ENCODE data around the gene CDH23.

CDH23 gene

DNA sequence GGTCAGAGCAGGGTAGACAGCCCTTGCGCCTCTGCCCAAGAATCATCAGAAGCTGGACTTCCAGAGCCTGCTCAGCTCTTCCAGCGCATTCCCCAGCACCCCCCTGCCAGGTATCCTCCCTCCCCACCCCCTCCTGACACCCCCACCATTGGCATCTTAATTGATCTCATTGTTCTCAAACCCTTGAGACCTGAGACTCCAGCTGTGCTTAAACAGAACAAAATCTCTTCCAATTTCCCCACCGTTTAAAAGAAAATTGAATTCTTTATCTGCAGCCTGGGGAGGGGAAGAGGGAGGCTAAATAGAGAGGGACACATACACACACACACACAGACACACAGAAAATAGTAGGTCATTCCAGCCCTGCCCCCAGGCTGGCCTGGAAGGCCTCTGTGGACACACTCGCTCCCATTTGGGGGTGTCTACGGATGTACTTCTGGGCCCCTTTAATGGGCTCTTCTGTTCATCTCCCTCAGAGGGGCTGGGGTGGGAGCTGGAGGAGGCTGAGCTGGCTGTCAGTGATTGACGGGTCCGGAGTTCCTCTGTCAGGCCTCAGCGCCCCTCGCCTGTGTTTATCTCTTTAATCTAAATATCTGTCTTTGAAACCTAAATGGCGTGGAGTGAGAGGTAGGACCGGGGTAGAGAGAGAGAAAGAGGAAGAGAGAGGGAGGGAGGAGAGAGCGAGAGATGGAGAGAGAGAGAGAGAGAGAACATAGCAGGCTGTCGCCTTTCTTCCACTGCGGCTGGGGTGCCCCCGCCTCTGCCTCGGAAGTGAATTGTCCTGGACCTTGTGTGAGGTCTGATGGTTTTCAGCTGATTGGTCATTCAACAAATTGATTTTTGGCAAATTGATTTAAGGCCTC is 261.1 kb downstream of the CDH23 start:
- peak; percentile 15 for DNase-seq (ENCODE audit: low spot score)

DNA sequence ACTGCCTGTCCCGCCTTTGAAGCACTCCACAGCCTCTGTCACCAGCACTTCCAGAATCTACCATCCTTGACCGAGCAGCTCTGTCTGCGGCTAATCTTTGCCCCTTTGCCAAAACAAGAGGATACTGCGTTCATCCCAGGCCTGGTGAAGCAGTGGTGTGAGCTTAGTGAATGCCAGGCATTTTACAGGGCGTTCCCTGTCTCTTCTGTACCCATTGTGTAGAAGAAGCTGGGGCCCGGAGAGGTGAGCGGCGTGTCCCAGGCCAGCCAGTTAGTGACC is 261.7 kb downstream of the CDH23 start:
- peak; percentile 19 for DNase-seq (ENCODE audit: low spot score)

DNA sequence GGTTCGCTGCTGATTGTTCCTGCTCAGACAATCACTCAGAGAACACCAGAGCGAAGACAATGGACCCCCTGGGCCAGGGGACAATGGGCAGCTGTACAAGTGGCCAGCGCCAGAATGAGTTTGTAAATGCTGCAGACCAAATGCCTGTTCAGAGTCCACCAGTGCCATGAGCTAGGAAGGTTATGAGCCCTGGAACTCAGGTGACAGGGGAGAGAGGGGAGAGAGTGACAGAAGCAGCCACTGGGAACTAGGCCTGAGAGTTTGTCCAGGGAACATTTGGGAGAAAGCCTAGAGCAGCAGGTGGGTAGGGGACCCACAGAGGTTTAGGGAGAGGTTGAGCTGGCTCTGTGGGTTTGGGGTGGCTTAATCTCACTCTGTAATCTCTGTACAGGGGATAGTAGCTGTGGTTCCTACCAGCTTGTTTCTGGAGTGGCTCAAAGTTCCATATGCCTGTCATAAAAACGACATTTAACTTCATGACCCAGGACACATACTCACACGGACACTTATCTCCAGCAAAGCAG is 262.5 kb downstream of the CDH23 start:
- DNase-seq (ENCODE audit: low spot score) = no peak

DNA sequence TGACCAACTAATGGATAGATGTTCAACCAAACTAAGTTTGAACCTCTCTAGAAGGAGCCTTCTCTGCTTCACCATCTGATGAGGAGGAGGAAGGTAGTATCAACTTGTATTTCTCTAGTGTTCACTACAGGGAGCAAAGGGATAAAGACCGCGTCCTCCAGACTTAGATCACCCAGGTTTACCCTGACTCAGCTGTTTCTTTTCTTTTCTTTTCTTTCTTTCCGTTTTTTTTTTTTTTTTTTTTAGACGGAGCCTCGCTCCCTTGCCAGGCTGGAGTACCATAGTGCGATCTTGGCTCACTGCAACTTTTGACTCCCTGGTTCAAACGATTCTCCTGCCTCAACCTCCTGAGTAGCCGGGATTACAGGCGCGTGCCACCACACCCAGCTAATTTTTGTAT is 263.0 kb downstream of the CDH23 start:
- no peak for DNase-seq (ENCODE audit: low spot score)

DNA sequence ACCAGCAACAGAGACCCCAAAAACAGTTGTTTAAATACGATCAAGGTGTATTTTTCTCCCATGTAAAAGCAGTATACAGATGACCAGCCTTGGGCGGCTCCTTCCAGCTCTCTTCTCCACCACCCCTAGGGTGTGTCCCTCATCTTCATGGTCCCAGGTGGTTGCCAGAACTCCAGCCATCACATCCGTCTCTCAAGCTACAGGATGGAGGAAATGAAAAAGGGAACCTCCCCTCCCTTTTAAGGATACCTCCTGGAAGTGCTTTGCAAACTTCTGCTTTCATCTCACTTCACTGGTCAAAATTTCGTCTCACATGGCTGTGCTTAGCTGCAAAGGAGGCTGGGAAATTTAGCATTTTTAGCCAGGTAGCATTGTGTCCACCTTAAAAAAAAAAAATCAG is 263.6 kb downstream of the CDH23 start:
- no peak for DNase-seq (ENCODE audit: low spot score)

DNA sequence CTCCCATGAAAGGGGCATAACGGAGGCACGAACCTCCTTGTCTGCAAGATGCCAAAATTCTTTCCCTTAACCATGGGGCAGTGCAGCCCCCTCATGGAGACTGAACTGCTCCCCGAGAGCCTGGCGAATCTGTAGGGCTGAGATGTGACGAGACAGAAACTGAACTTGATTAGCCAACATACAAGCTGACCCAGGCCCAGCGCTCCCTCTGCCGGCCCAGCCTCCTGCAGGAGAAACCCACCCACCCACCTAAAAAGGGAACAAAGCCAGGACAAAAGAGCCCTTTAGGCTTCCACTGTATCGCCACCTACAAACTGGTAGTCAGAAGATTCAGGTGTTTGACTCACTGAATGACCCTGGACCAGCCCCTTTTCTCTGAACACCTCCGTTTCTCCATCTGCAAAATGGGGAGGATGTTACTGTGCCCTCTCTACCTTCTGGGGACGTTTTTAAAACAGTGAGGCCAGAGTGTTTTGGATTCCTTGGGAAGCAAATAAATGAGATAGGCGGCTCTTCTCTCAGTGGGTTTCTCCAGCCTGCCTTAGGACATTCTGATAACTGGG is 264.4 kb downstream of the CDH23 start:
- no peak for DNase-seq (ENCODE audit: low spot score)

DNA sequence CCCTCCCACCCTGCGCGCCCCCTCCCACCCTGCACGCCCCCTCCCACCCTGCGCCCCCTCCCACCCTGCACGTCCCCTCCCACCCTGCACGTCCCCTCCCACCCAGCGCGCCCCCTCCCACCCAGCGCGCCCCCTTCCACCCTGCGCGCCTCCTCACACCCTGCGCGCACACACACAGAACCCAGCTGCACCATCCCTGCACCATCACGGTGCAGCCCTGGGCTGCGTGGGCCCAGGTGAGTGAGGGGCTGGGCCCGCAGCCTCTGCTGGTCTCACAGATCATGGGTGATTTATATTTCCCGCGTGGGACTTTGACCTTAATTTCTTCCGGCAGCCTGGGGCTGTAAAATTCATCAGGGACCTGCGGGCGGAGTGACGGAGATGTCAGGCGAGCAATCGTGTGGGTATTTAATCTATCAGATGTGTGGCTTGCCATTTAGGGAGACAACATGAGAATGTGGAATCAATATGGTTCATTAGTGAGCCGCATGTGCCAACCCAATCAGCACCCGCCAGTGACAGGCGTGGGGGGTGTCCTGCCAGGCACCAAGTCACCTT is 265.1 kb downstream of the CDH23 start:
- DNase-seq (ENCODE audit: low spot score) = no peak

DNA sequence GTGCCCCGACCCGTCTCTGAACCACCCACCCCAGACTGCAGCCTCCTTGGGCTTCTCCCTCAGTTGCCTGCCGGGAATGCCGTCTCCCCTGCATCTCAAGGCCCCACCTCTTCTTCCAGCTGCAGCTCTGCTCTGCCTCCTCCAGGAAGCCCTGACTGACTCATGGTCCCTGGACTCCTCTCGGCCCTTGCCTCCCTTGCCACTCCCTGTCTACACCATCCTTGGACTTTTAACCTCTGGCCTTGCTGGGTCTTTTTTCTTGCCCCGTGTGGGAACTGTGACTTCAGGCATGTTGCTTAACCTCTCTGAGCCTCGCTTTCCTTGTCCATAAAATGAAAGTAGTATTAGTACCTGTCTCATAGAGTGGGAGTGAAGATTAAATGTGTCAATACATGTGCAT is 266.6 kb downstream of the CDH23 start:
- no peak for DNase-seq (ENCODE audit: low spot score)

DNA sequence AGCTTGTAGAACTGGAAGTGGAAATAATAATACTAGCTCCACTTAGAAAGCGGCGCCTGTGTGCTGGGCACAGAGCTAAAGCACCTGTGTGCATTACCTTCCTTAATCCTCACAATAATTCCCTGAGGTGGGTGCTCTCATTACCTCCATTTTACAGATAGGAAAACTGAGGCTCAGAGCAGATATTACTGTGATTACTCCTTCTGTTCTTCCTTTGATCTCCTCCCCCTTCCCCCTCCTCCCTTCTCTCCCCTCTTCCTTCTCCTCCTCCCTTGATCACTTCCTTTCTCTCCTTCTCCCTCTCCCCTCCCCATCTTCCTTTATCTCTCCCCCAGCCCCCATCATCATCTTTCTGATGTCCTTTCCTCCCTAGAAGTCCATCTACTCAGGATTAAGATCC is 267.9 kb downstream of the CDH23 start:
- DNase-seq (ENCODE audit: low spot score) = no peak

DNA sequence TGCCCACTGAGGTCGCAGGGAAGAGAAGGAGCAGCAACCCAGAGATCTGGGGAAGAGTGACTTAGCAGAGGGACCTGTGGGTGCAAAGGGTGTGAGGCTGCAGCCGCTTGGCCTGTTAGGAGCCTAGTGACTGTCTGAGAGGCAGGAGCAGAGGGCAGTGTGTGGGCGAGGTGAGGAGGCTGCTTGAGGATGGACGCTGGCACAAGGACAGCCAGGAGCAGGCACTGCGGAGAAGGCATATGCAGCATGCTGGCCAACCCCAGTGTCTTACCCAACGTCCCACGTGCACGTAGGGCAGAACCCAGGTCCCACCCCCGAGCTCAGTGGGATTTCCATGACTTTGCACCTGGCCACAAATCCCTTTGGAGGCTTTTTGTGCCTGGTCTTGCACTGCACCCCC is 268.7 kb downstream of the CDH23 start:
- no peak for DNase-seq (ENCODE audit: low spot score)

DNA sequence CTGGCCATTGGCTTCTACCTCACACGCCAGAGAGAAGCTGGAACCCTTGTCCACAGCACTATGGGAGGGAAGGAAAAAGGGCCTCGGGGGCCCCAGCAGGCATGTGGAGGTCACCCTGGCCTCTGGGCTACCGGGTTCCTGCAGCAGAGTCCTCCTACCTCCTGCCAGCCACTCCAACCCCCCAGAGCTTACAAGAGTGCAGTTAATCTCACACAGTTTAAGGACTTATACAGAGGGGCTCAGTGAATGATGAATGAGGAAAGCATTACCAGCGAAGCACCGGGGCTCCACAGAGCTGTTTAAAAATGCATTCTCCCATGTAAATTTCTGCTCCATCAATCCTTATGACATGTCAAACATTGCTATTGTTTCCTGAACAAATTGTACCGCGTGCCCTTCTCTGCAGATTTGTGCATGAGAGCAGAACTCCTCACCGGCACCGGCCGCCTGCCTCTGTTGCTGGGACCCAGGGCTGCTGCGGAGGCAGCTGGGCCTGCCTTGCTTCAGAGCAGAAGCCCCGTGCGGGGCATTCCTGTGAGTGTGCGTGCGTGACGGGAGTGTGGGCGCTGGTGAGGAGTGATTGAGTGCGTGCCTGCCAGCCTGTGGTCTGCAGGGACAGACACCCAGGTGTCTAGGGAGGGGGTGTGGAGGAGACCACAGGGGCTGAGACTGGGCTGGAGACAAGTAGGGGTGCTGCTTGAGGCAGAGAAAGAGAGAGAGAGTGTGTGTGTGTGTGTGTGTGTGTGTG is 270.1 kb downstream of the CDH23 start:
- DNase-seq (ENCODE audit: low spot score) = no peak

DNA sequence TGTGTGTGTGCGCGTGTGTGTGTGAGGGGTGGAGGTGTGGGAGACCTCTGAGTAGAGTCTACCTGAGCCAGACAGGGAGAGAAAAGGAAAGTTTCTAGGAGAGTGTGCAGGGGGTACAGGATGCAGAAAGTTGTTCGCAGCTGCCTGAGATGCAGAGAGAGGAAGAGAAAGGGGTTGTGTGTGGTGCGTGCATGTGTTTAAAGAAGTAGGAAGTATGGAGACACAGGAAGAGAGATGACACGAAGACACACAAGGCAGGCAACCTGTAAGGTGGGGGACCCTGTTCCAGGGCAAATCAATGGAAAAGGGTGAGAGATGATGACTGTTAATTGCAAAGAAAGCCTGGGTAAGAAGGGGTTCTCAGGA is 270.6 kb downstream of the CDH23 start:
- DNase-seq (ENCODE audit: low spot score) = no peak

DNA sequence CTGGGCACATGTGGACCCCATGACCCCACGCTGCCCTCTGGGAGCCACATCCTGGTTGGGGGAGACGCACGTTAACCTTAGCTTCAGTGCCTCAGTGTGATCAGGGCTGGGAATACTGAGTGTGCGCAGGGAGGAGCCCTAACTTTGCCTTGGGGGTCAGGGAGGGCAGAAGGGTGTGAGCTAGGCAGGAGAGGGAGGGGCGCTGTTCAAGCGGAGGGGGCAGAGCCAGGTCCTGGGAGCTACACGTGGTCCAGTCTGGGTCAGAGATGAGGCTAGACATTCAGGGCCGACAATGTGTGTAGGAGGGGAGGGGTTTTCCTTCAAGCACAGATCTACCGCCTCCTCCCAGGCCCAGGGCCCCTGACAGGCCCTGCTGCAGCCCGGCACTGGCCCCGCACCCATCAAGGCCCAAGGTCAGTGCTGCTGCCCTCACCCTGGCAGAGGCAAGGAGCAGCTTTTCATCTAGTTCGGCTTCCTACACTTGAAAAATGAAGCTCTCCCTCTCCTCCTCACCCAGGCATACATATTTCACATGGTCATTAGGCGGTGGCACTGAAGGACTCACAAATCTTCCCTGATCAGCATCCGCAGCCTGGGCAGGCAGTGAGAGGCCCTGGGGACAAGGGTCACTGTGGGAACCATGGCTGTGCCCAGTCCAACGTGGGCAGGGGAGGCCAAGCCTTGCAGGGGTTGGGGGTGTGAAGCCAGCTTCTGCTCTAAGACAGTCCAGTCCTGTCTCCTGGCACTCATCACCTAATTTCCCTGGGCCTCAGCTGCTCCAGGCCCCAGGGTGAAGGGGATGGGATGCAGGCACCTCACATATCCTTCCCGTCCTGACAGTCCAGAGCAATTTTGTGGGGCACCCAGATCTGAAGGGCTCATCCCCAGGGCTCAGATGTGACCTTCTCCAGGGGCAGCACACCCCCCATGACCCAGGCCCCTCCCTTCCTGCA is 275.6 kb downstream of the CDH23 start:
- no peak for DNase-seq (ENCODE audit: low spot score)

DNA sequence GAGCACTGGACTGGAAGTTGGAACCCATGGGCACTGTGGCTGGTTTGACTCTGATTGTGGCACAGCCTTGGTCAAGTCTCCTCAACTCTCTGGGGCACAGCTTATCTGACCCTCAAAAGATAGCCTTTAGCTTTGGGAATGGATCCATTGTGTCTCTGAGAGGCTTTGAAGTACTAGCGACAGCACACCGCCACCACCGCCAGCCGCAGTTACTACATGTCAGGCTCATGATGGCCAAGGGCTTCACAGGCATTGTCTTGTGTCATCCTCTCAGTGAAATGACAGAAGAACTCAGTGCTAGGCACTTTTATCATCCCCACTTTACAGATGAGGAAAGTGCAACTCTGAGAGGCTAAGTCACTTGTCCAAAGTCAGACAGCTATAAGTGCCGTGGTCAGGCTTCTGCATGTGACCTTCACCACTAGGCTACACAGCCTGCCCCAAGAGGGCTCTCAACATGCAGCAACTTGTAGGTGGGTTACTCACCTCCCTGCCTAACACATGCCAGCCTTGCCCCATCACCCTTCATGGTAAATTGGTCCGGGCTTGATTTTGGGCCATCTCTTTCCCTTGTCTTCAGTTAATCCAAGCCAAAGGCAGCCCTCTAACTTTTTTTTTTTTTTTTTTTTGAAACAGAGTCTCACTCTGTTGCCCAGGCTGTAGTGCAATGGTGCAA is 278.7 kb downstream of the CDH23 start:
- no peak for DNase-seq (ENCODE audit: low spot score)

DNA sequence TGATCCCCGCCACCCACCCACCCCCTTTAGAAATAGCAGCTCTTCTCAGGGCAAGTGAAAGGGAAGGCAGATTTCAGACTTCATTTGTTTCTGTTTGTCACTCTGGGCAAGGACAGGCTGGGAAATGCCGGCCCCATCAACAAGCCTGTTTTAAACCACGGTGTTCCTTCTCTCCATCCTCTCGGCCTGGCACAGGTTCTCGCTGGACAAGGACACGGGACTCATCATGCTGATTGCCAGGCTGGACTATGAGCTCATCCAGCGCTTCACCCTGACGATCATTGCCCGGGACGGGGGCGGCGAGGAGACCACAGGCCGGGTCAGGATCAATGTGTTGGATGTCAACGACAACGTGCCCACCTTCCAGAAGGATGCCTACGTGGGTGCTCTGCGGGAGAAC is 280.5 kb downstream of the CDH23 start:
- no peak for DNase-seq (ENCODE audit: low spot score)

DNA sequence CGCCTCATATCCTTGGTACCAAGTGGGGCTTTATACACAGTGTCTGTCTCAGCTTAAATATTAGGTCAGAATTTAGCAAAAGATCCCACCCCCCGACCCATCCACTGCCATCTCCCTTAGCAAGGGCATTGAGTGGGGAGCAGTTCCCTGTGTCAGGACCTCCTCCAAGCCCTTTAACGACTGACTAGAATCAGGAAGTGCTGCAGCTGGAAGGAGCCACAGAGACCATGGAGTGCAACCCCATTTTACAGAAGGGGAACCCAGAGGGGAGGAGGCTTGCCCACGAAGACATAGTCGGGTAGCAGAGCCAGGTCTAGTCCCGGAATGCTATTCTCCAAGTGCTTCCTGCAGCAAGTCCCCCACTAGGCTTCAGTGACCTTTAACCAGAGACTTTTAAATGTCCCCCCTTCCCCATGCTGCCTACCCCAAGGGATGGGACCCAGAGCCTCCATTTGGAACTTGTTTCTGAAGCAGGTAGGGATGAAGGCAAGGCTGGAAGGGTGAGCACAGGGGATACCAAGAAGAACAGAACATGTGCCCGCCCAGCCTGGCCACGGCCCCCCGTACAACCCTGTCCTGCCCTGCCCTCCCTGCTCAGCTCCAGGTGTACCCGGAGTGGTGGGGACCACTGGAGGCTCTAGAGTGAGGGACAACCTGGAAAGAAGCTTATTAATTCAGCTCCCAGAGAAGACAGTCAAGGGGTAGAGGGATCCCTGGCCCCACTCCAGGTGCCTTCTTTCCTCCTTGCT is 281.5 kb downstream of the CDH23 start:
- DNase-seq (ENCODE audit: low spot score) = no peak

DNA sequence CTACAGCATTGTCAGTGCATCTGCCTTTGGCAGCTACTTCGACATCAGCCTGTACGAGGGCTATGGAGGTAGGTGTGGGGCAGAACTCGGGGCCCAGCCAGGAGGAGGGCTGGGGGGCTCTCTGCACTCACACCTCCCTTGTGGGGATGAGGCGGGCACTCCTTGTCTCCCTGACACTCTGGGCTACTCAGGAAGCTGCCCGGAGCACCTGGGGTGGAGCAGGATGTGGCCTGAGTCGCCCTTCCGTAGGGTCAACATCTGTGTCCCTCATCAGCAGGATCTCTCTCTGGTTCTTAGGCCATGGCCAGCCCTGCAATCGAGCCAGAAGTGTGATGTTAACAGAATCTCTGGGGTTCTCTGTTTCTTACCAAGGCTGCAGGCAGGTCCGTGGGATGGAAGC is 282.7 kb downstream of the CDH23 start:
- no peak for DNase-seq (ENCODE audit: low spot score)

DNA sequence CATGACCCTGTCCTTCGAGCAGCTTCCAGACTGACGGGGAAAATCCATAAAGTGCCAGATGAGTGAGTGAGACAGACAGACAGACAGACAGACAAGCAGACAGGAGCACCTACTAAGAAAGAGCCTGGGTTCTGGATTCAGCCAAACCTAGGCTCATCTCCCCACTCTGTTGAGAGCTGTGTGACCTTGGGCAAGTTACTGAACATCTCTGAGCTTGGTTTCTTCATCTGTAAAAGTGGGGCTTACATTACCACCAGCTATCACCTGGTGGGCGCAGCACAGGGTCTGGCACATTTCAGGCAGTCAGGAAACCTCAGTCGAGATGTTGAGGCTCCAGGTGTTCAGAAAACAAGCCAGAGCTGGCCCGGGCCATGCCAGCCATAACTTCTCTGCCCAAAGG is 285.3 kb downstream of the CDH23 start:
- no peak for DNase-seq (ENCODE audit: low spot score)

DNA sequence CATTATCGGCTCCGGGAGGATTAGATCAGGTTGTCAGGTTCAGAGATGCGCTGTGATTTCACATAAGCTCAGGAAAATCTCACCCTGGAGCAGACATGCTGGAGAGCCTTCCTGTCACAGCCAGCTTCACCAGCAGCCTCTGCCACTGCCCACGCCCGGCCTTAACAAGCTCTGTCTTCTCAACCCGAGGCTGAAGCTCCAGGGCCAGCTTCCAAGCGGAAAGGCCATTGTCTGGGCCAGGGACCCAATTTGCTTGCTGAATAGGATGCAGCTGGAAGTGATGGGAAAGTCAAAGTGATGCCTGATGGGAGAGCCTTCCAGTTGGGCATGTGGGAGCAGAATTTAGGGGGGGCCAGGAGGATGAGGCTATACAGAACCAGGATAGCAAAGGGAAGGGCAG is 286.6 kb downstream of the CDH23 start:
- no peak for DNase-seq (ENCODE audit: low spot score)
